Stimulated activated naive CD4-positive, alpha-beta T cell treated with Interleukin-2 at 50 U/mL for 16 hours (primary cell): Measurements from ENCODE around the gene LINGO3.

Experiments
- DNase-seq: peaks from one replicate; lab custom pipeline; 2025; lab: John Stamatoyannopoulos, UW

Gene LINGO3

DNA sequence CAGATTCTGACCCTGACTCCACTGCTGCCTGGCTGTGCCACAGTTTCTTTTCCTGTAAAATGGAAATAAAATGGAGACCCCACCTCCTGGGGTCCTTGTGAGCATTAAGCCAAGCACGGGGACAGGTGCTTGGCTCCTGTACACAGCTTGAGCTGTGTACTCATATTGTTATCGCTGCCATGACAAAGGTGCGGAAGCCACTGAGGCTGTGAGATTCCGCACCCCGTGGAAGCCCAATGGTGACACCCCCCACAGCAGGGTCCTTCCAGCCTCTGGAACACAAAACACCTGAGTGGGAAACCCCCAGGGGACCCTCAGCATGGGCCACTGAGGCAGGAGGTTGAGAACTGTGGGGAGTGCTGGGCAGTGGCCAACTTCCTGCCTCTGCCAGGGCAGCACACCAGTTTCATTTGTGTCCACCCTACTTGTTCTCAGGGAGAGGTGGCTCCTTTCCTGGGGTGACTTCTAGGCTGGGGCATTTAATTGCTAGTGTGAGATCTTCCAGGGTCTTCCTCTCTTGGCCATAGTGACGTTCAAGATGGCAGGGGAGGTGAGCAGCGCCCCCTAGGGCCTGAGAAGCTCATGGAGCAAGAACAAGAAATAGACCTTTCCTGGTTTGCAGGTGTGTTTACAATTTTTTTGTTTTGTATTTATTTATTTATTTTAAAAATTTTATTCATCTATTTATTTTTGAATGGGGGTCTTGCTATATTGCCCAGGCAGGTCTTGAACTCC is 46.3 kb downstream of the LINGO3 start:
- DNase-seq, result peak; percentile 45

GRCh38 chr19:2260341-2260805 is 47.6 kb downstream of the LINGO3 start:
- DNase-seq, result no peak

- no peak for DNase-seq
Observed at GRCh38 chr19:2259336-2259735, 48.6 kb downstream of the LINGO3 start.
